CD4-positive, alpha-beta memory T cell (primary cell): ENCODE results near the gene LMNA. TPM values are rescaled to one million over a fixed set of nuclear protein-coding genes. Genes with fewer than 3 reads are reported as not detected.

ENCODE experiments used
- polyA plus RNA-seq, 2 donors: library from polyadenylated mRNA; unstranded; fragments of 300-500 nt; fragmentation: Illumina TruSeq; gene quantifications; one replicate each; pipeline ENCODE4 v1.2.3, GENCODE V29; 2021
- total RNA-seq, 2 experiments: library from RNA; stranded (reverse); gene quantifications; one replicate each; pipeline ENCODE4 v1.2.3, GENCODE V29; 2021

The LMNA gene
- total and polyA plus RNA-seq, 4 experiments from 2014 or later, result 19.1 to 47.1 (median 31.7) TPM

Other genes starting within 250 kb of the LMNA start
- gene RIT1, start 203.4 kb upstream of the LMNA start, total RNA-seq, result 10 to 100 TPM; 45.0 to 48.0 TPM
- gene RIT1, start 203.4 kb upstream of the LMNA start, polyA plus RNA-seq, result 10 to 100 TPM; 14.1 to 20.4 TPM
- 100 to 1,000 TPM; 127 to 134 TPM for gene KHDC4, start 180.3 kb upstream of the LMNA start, total RNA-seq
- gene KHDC4, start 180.3 kb upstream of the LMNA start, polyA plus RNA-seq, result 1 to 10 TPM; 5.5 to 9.4 TPM
- gene RXFP4, start 173.1 kb upstream of the LMNA start, total RNA-seq, result not detected
- gene RXFP4, start 173.1 kb upstream of the LMNA start, polyA plus RNA-seq, result under 1 TPM in 1 of 2 donors, not detected in 1; 0.91 TPM
- 100 to 1,000 TPM; 190 to 198 TPM for gene ARHGEF2, start 136.2 kb upstream of the LMNA start, total RNA-seq
- 10 to 100 TPM in 1 of 2 donors, 1 to 10 TPM in 1; 6.7 to 30.4 TPM for gene ARHGEF2, start 136.2 kb upstream of the LMNA start, polyA plus RNA-seq
- 100 to 1,000 TPM; 252 to 276 TPM for gene SSR2, start 93.8 kb upstream of the LMNA start, total RNA-seq
- 100 to 1,000 TPM; 349 to 442 TPM for gene SSR2, start 93.8 kb upstream of the LMNA start, polyA plus RNA-seq
- 10 to 100 TPM; 38.0 to 39.5 TPM for gene UBQLN4, start 60.9 kb upstream of the LMNA start, total RNA-seq
- 10 to 100 TPM in 1 of 2 donors, 1 to 10 TPM in 1; 8.9 to 12.7 TPM for gene UBQLN4, start 60.9 kb upstream of the LMNA start, polyA plus RNA-seq
- 10 to 100 TPM; 33.0 to 35.5 TPM for gene LAMTOR2, start 59.9 kb upstream of the LMNA start, total RNA-seq
- gene LAMTOR2, start 59.9 kb upstream of the LMNA start, polyA plus RNA-seq, result 100 to 1,000 TPM; 136 to 151 TPM
- 1 to 10 TPM in 1 of 2 experiments, under 1 TPM in 1; 0.53 to 1.5 TPM for gene RAB25, start 53.6 kb upstream of the LMNA start, total RNA-seq
- gene RAB25, start 53.6 kb upstream of the LMNA start, polyA plus RNA-seq, result 1 to 10 TPM; 5.9 to 6.6 TPM
- gene MEX3A, start 32.2 kb upstream of the LMNA start, total RNA-seq, result not detected
- gene MEX3A, start 32.2 kb upstream of the LMNA start, polyA plus RNA-seq, result not detected
- 1 to 10 TPM; 1.2 TPM for gene SEMA4A, start 38.9 kb downstream of the LMNA start, total RNA-seq
- gene SEMA4A, start 38.9 kb downstream of the LMNA start, polyA plus RNA-seq, result 1 to 10 TPM in 1 of 2 donors, under 1 TPM in 1; 0.88 to 1.3 TPM
- gene SLC25A44, start 79.4 kb downstream of the LMNA start, total RNA-seq, result 10 to 100 TPM; 21.2 to 23.3 TPM
- gene SLC25A44, start 79.4 kb downstream of the LMNA start, polyA plus RNA-seq, result 10 to 100 TPM in 1 of 2 donors, 1 to 10 TPM in 1; 9.8 to 15.3 TPM
- gene PMF1, start 98.3 kb downstream of the LMNA start, total RNA-seq, result 10 to 100 TPM; 39.0 to 40.2 TPM
- 100 to 1,000 TPM in 1 of 2 donors, 10 to 100 TPM in 1; 73.3 to 106 TPM for gene PMF1, start 98.3 kb downstream of the LMNA start, polyA plus RNA-seq
- 1 to 10 TPM; 7.2 to 7.7 TPM for gene BGLAP, start 127.5 kb downstream of the LMNA start, total RNA-seq
- not detected for gene BGLAP, start 127.5 kb downstream of the LMNA start, polyA plus RNA-seq
- gene PAQR6, start 133.3 kb downstream of the LMNA start, total RNA-seq, result 1 to 10 TPM; 1.7 to 1.9 TPM
- under 1 TPM; 0.11 to 0.22 TPM for gene PAQR6, start 133.3 kb downstream of the LMNA start, polyA plus RNA-seq
- 10 to 100 TPM; 69.8 to 71.6 TPM for gene SMG5, start 168.1 kb downstream of the LMNA start, total RNA-seq
- gene SMG5, start 168.1 kb downstream of the LMNA start, polyA plus RNA-seq, result 10 to 100 TPM in 1 of 2 donors, 1 to 10 TPM in 1; 6.1 to 25.6 TPM
- 10 to 100 TPM; 14.7 to 16.8 TPM for gene TMEM79, start 169.6 kb downstream of the LMNA start, total RNA-seq
- 1 to 10 TPM in 1 of 2 donors, under 1 TPM in 1; 0.93 to 7.3 TPM for gene TMEM79, start 169.6 kb downstream of the LMNA start, polyA plus RNA-seq
- 10 to 100 TPM; 22.1 to 28.4 TPM for gene GLMP, start 181.0 kb downstream of the LMNA start, total RNA-seq
- 10 to 100 TPM; 21.3 to 23.5 TPM for gene GLMP, start 181.0 kb downstream of the LMNA start, polyA plus RNA-seq
- gene VHLL, start 184.6 kb downstream of the LMNA start, total RNA-seq, result under 1 TPM; 0.52 to 0.53 TPM
- gene VHLL, start 184.6 kb downstream of the LMNA start, polyA plus RNA-seq, result not detected
- gene CCT3, start 223.6 kb downstream of the LMNA start, total RNA-seq, result 100 to 1,000 TPM; 109 TPM
- gene CCT3, start 223.6 kb downstream of the LMNA start, polyA plus RNA-seq, result 100 to 1,000 TPM; 195 to 234 TPM
- not detected for gene TSACC, start 223.8 kb downstream of the LMNA start, total RNA-seq
- under 1 TPM in 1 of 2 donors, not detected in 1; 0.32 TPM for gene TSACC, start 223.8 kb downstream of the LMNA start, polyA plus RNA-seq